ENCODE data around the gene DPY19L3. TPM values are rescaled to one million over a fixed set of nuclear protein-coding genes. Genes with fewer than 3 reads are reported as not detected.

Gene DPY19L3
- total and polyA plus RNA-seq, 2 donors (not counting 1 experiment from before 2014, with no cell fraction given): 14.0 to 40.0 TPM

DNA sequence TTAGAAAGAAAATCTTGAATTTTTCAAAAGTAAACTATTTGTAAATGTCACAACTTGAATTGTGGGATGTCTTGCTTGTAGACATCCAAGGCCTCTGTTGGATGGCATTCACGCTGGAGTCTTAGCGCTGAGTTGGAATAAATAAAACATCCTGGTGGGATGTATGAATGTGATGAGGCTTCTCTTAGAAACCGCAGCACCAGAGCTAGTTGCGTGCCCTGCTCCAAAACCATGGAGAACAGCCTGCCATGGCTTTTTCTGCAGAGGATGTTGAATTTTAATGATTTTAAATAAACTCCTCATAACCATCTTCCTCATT lies 70.4 kb downstream of the DPY19L3 start:
- H3K9me3 ChIP-seq (ENCODE audit: control extremely low read depth in 1 of 3, control insufficient read depth in 2 of 3, insufficient read depth in 1 of 3, low read length in 2 of 3): no peaks in the 10 kb centered on the region
- intact Hi-C loops (cut with micrococcal nuclease): no loop called here
- CTCF ChIA-PET: no interaction called here
- H3K9me3 Mint-ChIP-seq (ENCODE audit: insufficient read depth): no peaks in the 10 kb centered on the region
- no peak overlapping the region for H3K27ac ChIP-seq (ENCODE audit: low read length in 2 of 2)
- H3K4me1 Mint-ChIP-seq: no peaks in the 10 kb centered on the region
- H4K20me1 ChIP-seq (ENCODE audit: control insufficient read depth, insufficient read depth, low read length, poor library complexity, severe bottlenecking): no peaks in the 10 kb centered on the region
- DNase-seq (no peak), ATAC-seq (ENCODE audit: low read depth) (no peak)
- no peak overlapping the region for H3K27ac Mint-ChIP-seq
- H3K27me3 Mint-ChIP-seq: no peaks in the 10 kb centered on the region
- H2AFZ ChIP-seq (ENCODE audit: insufficient read depth, low read depth, low read length, poor library complexity, severe bottlenecking): no peak overlapping the region
- H3K4me3 Mint-ChIP-seq: no peak overlapping the region
- H3K4me1 ChIP-seq (ENCODE audit: control insufficient read depth in 2 of 2, insufficient read depth in 2 of 2, low read length in 2 of 2): no peaks in the 10 kb centered on the region
- no peak overlapping the region for H3K9ac ChIP-seq (ENCODE audit: low read length)
- 100% methylated on average over 3 of the region's 4 CpGs for WGBS (ENCODE audit: insufficient coverage)
- TF ChIP-seq EZH2 (IDR thresholded peaks at IDR 0.05; ENCODE audit: borderline replicate concordance, insufficient read depth, low read depth, low read length, poor library complexity, severe bottlenecking): no peak
- TF ChIP-seq, protein P1, sequence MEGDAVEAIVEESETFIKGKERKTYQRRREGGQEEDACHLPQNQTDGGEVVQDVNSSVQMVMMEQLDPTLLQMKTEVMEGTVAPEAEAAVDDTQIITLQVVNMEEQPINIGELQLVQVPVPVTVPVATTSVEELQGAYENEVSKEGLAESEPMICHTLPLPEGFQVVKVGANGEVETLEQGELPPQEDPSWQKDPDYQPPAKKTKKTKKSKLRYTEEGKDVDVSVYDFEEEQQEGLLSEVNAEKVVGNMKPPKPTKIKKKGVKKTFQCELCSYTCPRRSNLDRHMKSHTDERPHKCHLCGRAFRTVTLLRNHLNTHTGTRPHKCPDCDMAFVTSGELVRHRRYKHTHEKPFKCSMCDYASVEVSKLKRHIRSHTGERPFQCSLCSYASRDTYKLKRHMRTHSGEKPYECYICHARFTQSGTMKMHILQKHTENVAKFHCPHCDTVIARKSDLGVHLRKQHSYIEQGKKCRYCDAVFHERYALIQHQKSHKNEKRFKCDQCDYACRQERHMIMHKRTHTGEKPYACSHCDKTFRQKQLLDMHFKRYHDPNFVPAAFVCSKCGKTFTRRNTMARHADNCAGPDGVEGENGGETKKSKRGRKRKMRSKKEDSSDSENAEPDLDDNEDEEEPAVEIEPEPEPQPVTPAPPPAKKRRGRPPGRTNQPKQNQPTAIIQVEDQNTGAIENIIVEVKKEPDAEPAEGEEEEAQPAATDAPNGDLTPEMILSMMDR (IDR thresholded peaks at IDR 0.05): no peak
- H3K27me3 ChIP-seq (replicated peaks in 1 of 4; ENCODE audit: control extremely low read depth in 1 of 4, control insufficient read depth in 3 of 4, insufficient read depth in 4 of 4, low read length in 3 of 4): no peaks in the 10 kb centered on the region
- H3K4me2 ChIP-seq (replicated peaks; ENCODE audit: low read depth, low read length, poor library complexity, severe bottlenecking): no peak overlapping the region
- POLR2A ChIA-PET: no interaction called here
- no peak overlapping the region for H3K4me3 ChIP-seq (ENCODE audit: control extremely low read depth in 1 of 5, extremely low read depth in 1 of 5, insufficient read depth in 1 of 5, low read depth in 2 of 5, low read length in 4 of 5)
- H3K79me2 ChIP-seq (ENCODE audit: control insufficient read depth, insufficient read depth, low read length): no peaks in the 10 kb centered on the region
- H3K36me3 ChIP-seq (replicated peaks in 1 of 2; ENCODE audit: control extremely low read depth in 1 of 2, control insufficient read depth in 1 of 2, extremely low read depth in 1 of 2, insufficient read depth in 2 of 2, low read length in 1 of 2): peaks cover 0 to 15% of the 10 kb centered on the region in 2 experiments

DNA sequence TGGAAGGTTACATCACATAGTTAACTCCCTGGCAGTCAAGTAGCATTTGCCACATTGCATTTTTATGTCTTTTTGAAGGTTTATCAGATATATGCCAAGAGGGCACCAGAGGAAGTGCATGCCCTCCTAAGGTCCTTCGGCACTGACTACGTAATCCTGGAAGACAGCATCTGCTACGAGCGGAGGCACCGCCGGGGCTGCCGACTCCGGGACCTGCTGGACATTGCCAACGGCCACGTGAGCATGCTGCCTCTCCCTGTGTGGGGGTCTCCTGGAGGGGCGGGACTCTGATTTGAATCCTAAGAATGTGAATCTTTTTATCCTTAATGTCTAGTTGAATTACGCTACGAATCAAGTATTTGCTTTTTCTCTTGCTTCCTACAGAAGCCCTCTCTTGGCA lies 74.8 kb downstream of the DPY19L3 start:
- POLR2A ChIA-PET: no interaction called here
- no peak for TF ChIP-seq EZH2 (IDR thresholded peaks at IDR 0.05; ENCODE audit: borderline replicate concordance, insufficient read depth, low read depth, low read length, poor library complexity, severe bottlenecking)
- TF ChIP-seq, protein P1 (IDR thresholded peaks at IDR 0.05): no peak
- H3K27ac Mint-ChIP-seq: no peak overlapping the region

More for the DNA sequence above, 74.8 kb downstream of the DPY19L3 start:
- no peak overlapping the region for H3K9ac ChIP-seq (ENCODE audit: low read length)
- H3K27me3 ChIP-seq (replicated peaks in 1 of 4; ENCODE audit: control extremely low read depth in 1 of 4, control insufficient read depth in 3 of 4, insufficient read depth in 4 of 4, low read length in 3 of 4): no peaks in the 10 kb centered on the region
- Mint-ChIP-seq H3K4me3 (no peak overlapping the region), H3K9me3 (ENCODE audit: insufficient read depth) (no peaks in the 10 kb centered on the region), H3K4me1 (no peaks in the 10 kb centered on the region), H3K27me3 (no peaks in the 10 kb centered on the region)
- H2AFZ ChIP-seq (ENCODE audit: insufficient read depth, low read depth, low read length, poor library complexity, severe bottlenecking): no peak overlapping the region
- H3K27ac ChIP-seq (ENCODE audit: low read length in 2 of 2): no peak overlapping the region
- H3K4me3 ChIP-seq (ENCODE audit: control extremely low read depth in 1 of 5, extremely low read depth in 1 of 5, insufficient read depth in 1 of 5, low read depth in 2 of 5, low read length in 4 of 5): no peak overlapping the region
- H3K36me3 ChIP-seq (replicated peaks in 1 of 2; ENCODE audit: control extremely low read depth in 1 of 2, control insufficient read depth in 1 of 2, extremely low read depth in 1 of 2, insufficient read depth in 2 of 2, low read length in 1 of 2): peaks cover 2 to 41% of the 10 kb centered on the region in 2 experiments
- H3K79me2 ChIP-seq (ENCODE audit: control insufficient read depth, insufficient read depth, low read length): no peaks in the 10 kb centered on the region
- DNase-seq (no peak), ATAC-seq (ENCODE audit: low read depth) (no peak)
- intact Hi-C loops (cut with micrococcal nuclease): no loop called here
- CTCF ChIA-PET: no interaction called here
- H3K9me3 ChIP-seq (ENCODE audit: control extremely low read depth in 1 of 3, control insufficient read depth in 2 of 3, insufficient read depth in 1 of 3, low read length in 2 of 3): no peaks in the 10 kb centered on the region
- 96% methylated on average over 12 of the region's 13 CpGs for WGBS (ENCODE audit: insufficient coverage)
- H3K4me2 ChIP-seq (replicated peaks; ENCODE audit: low read depth, low read length, poor library complexity, severe bottlenecking): no peak overlapping the region
- no peaks in the 10 kb centered on the region for H4K20me1 ChIP-seq (ENCODE audit: control insufficient read depth, insufficient read depth, low read length, poor library complexity, severe bottlenecking)
- H3K4me1 ChIP-seq (ENCODE audit: control insufficient read depth in 2 of 2, insufficient read depth in 2 of 2, low read length in 2 of 2): no peaks in the 10 kb centered on the region

All from B cell (primary cell).